Endometrium (tissue), 2 donors: ENCODE results near the gene TMEM143.
"Not testable (repeated sequence)": the region's sequence is repeated elsewhere in the genome, so short reads cannot be mapped to it uniquely, and the experiment has no call there.

Experiments used
- FAIRE-seq: peaks from 2 replicates; lab custom pipeline; 2012; peaks lifted over from hg19 to GRCh38; lab: Jason Lieb, UNC
- donor health status: control.
- donor health status: control.

TMEM143 gene

DNA sequence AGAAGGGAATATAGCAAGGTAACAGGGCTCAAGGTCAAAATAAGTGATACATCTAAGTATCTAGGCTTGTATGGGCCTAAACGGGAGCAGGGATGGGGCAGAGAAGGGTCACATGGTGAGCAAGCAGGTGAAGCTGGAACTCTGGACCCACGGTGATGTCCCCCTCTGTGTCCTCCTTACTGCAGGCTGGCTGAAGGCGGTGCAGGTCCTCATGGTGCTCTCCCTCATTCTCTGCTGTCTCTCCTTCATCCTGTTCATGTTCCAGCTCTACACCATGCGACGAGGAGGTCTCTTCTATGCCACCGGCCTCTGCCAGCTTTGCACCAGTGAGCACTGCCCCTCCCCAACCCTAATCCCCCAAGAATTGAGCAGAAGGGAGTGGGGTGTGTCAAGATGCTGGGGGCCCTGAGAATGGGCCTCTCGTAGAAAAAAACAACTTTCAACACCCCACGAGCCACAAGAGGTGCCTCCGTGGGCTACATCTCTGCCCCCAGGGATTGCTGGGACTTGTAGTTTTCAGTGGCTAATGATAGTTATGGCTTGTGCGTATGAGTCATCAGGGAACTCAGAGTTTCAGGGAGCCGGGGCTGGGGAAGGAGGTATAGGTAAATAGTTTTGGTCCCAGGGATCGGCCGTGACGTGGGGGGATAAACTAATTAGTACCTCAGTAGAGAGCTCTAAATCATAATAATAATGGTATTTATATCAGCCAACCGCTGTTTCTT lies 34.4 kb downstream of the TMEM143 start:
- no peak for FAIRE-seq

GRCh38 chr19:48325265-48325910 lies 38.4 kb downstream of the TMEM143 start, which contains the start of gene EMP3:
Gene EMP3, plus strand, starts transcription at chr19:48325552. Its CDS starts 1,293 bp downstream, at chr19:48326845.
- no peak for FAIRE-seq

DNA sequence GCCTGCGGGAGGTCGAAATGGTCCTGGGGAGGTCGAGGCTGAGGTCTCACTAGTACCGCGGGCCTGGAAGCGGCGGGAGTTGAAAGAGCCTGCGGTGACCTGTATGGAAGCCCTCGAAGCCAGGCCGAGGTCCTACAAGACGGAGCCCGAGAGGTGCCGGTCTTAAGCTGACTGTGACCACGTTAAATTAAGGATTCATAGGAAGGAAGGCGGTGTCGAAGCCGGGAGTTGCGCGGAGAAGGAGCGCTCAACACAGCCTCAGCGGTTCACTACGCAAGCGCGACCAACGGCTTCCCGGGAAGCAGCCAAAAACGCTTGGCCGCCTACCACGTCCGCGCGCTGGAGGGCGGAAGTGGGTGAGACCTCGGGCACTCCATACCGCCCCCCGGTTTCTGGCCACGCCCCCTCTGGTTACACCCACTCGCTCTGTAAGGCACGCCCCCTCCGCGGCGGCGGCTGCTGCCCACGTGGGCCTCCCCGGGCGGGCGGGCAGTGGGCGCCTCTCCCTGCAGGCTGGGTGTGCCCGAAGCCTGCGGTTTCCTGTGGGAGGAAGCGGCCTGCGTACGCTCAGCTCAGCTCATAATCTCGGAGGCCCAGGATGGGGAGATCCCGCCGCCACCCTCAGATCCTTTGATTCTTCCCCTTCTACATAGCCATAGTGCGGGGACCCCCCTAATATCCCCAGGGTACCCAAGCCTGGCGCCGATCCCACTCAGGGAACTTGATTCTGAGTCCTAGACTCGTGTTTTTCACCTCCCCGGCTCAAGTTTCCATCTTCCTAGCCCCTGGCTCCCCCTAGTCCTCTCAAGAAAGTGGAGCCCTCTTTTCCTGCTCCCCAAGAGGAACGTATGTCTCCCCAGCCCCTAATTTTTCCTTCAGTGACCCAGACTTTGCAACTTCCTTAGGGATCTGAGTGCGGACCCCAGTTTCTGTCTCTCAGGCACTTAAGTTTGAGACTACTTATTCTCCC lies 41.8 kb downstream of the TMEM143 start:
- peak; percentile 39 for FAIRE-seq

GRCh38 chr19:48321372-48321621 lies 42.4 kb downstream of the TMEM143 start:
- no peak for FAIRE-seq

GRCh38 chr19:48319647-48320541 lies 43.8 kb downstream of the TMEM143 start:
- no peak for FAIRE-seq

GRCh38 chr19:48318286-48318987 lies 45.3 kb downstream of the TMEM143 start:
- no peak for FAIRE-seq

- not testable (repeated sequence) for FAIRE-seq
Measured at GRCh38 chr19:48317708-48317960, 46.1 kb downstream of the TMEM143 start.

GRCh38 chr19:48315712-48316111 lies 48.0 kb downstream of the TMEM143 start:
- FAIRE-seq: no peak

GRCh38 chr19:48311384-48311783 lies 52.4 kb downstream of the TMEM143 start:
- no peak for FAIRE-seq

- no peak for FAIRE-seq
Measured at GRCh38 chr19:48310227-48310626, 53.5 kb downstream of the TMEM143 start.

GRCh38 chr19:48309731-48310130 lies 54.0 kb downstream of the TMEM143 start:
- not testable (repeated sequence) for FAIRE-seq

DNA sequence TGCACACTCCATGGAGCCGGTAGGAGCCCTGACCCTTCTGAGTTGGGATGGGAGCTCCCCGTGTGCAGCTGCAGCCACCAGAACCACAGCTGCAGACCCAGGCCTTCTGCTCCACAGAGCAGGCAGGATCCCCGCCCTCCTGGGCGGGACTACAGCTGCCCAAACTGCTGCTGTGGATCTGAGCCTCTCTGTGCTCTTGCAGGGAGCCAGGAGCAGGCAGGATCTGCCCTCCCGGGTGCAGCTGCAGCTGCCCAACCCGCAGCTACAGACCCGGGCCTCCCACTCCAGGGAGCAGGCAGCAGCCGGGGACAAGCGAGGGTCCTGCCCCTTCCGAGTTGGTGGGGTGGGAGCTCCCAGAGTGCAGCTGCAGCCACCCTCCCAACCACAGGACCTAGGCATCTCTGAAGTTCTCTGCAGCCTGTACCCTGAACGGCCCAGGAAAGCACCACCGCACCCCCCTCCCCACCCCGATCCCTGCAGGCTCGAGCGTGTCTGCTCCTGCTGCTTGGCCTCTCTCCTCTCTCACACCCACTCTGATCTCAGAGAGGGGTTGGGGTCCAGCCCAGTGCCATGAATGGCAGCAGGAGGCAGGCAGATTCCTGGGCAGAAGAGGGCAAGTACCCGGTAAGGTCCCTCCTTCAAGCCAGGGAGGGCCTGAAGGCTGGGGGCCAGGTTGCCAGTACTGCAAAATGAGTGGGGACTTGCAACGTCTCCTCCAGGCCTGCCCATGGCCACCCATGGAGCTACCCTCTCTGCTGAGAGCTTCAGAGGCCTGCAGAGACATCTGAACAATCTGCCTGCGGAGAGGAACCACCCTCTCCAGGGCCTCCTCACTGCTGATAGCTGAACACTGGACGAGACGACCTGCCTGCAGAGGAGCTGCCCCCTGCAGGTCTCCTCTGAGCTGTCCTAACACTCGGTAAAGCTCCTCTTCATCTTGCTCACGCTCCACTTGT lies 54.8 kb downstream of the TMEM143 start:
- FAIRE-seq: no peak

GRCh38 chr19:48303866-48304265 lies 59.9 kb downstream of the TMEM143 start:
- no peak for FAIRE-seq

- no peak for FAIRE-seq
Measured at GRCh38 chr19:48303367-48303766, 60.4 kb downstream of the TMEM143 start.

GRCh38 chr19:48302600-48302959 lies 61.2 kb downstream of the TMEM143 start:
- no peak for FAIRE-seq

DNA sequence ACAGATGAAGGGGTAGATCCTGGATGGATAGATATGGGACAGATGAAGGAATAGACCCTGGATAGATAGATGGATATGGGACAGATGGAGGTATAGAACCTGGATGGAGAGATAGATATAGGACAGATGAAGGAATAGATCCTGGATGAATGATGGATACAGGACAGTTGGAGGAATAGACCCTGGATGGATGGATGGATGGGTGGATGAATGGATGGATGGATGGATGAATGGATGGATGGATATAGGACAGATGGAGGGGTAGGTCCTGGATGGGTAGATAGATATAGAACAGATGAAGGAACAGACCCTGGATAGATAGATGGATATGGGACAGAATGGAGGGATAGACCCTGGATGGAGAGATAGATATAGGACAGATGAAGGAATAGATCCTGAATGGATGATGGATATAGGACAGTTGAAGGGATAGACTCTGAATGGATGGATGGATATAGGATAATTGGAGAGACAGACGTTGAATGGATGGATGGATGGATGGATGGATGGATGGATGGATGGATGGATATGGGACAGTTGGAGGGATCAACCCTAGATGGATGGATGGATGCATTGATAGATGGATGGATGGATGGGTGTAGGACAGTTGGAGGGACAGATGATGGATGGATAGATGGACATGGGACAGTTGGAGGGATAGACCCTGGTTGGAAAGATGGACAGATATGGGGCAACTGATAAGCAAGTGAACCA lies 61.7 kb downstream of the TMEM143 start:
- no peak for FAIRE-seq

- no peak for FAIRE-seq
Measured at GRCh38 chr19:48297975-48298374, 65.8 kb downstream of the TMEM143 start.

GRCh38 chr19:48296963-48297734 lies 66.6 kb downstream of the TMEM143 start:
- FAIRE-seq: no peak

DNA sequence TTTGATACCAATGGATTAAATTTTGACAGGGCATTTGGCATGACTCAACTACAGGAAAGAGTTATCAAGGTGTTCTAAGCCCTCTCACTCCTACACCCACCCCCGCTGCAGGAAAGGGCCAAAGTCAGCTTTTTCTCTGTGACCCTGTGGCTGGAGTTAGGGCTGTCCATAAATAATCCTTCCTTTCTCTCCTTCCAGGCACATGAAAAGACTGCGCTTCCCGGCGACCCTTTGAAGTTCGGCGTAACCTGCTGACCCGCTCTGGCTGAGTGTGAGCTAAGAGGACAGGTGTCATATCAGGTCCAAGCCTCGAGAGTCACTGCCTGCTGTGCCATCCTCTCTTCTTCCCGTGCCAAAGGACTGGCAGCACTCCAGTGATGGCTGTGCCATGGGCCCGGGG lies 68.3 kb downstream of the TMEM143 start:
- FAIRE-seq: no peak
